ENCODE data around the gene TMEM208. TPM values are rescaled to one million over a fixed set of nuclear protein-coding genes. Genes with fewer than 3 reads are reported as not detected.

TMEM208 gene
- total and polyA plus RNA-seq, 2 of the 8 experiments (the other 6 are each of a cell fraction or from before 2014, with no cell fraction given): 37.7 to 100.0 TPM

DNA sequence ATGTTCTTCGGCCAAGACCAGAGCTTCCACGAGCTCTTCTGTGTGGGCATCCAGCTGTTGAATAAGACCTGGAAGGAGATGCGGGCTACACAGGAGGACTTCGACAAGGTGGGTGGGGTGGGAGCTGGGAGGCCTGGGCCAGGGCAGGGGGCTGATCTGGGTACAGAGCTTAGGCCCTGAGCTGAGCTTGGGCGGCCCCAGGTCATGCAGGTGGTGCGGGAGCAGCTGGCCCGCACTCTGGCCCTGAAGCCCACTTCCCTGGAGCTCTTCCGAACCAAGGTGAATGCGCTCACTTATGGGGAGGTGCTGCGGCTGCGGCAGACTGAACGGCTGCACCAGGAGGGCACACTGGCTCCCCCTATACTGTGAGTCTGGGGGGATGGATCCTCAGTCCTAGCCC, 24.5 kb upstream of the TMEM208 start:
- H3K18ac ChIP-seq (ENCODE audit: extremely low read depth, low read length): no peak overlapping the region
- no peak for TF ChIP-seq CTBP2 (IDR thresholded peaks at IDR 0.05; ENCODE audit: borderline replicate concordance, insufficient read depth, insufficient read length, low read length)
- TF ChIP-seq, protein P1, sequence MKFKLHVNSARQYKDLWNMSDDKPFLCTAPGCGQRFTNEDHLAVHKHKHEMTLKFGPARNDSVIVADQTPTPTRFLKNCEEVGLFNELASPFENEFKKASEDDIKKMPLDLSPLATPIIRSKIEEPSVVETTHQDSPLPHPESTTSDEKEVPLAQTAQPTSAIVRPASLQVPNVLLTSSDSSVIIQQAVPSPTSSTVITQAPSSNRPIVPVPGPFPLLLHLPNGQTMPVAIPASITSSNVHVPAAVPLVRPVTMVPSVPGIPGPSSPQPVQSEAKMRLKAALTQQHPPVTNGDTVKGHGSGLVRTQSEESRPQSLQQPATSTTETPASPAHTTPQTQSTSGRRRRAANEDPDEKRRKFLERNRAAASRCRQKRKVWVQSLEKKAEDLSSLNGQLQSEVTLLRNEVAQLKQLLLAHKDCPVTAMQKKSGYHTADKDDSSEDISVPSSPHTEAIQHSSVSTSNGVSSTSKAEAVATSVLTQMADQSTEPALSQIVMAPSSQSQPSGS (IDR thresholded peaks at IDR 0.05; ENCODE audit: low read length): no peak
- no peak for TF ChIP-seq SP4 (IDR thresholded peaks at IDR 0.05; ENCODE audit: low read length)
- TF ChIP-seq KDM4A (IDR thresholded peaks at IDR 0.05; ENCODE audit: low read depth, low read length, severe bottlenecking): no peak
- no peak for TF ChIP-seq KDM1A (IDR thresholded peaks at IDR 0.05; ENCODE audit: borderline replicate concordance, low read length)
- TF ChIP-seq SRF (IDR thresholded peaks at IDR 0.05; ENCODE audit: low read depth, low read length): no peak
- TF ChIP-seq, protein P2, sequence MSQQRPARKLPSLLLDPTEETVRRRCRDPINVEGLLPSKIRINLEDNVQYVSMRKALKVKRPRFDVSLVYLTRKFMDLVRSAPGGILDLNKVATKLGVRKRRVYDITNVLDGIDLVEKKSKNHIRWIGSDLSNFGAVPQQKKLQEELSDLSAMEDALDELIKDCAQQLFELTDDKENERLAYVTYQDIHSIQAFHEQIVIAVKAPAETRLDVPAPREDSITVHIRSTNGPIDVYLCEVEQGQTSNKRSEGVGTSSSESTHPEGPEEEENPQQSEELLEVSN (IDR thresholded peaks at IDR 0.05): no peak
- TF ChIP-seq POLR2AphosphoS5 (IDR thresholded peaks at IDR 0.05; ENCODE audit: low read depth, low read length): no peak
- TF ChIP-seq PHF8 (conservative IDR thresholded peaks at IDR 0.05; ENCODE audit: low read depth, low read length): no peak
- no peak for TF ChIP-seq RBBP5 (IDR thresholded peaks at IDR 0.05; ENCODE audit: borderline replicate concordance, low read depth, low read length)
- no peak for TF ChIP-seq GTF2F1 (IDR thresholded peaks at IDR 0.05; ENCODE audit: borderline replicate concordance, low read depth, low read length)

More for the DNA sequence above, 24.5 kb upstream of the TMEM208 start:
- H3K36me3 ChIP-seq (ENCODE audit: control insufficient read depth in 2 of 4, insufficient read depth in 4 of 4, low read length in 3 of 4): peaks cover 1 to 6% (median 5%) of the 10 kb centered on the region in 4 experiments; a peak in 4 of 8 replicates
- no peak overlapping the region for H2BK5ac ChIP-seq (ENCODE audit: low read depth, low read length)
- H3K4ac ChIP-seq (replicated peaks; ENCODE audit: insufficient read length, low read depth, low read length): no peak overlapping the region
- H3K27me3 ChIP-seq (replicated peaks in 1 of 4; ENCODE audit: control insufficient read depth in 3 of 4, extremely low read depth in 1 of 4, insufficient read depth in 3 of 4, low read length in 3 of 4): no peaks in the 10 kb centered on the region
- 94% methylated on average over 12 of the region's 12 CpGs; no CpG with 5 or more reads in 1 of the 2 experiments for WGBS, 2 experiments (ENCODE audit: extremely low coverage in 1 of 2, insufficient coverage in 1 of 2, insufficient read length in 1 of 2, insufficient replicate concordance in 2 of 2, low coverage in 1 of 2, low lambda C conversion rate in 2 of 2, missing lambda C conversion rate in 1 of 2)
- peaks cover 0 to 8% of the 10 kb centered on the region in 2 experiments for H4K20me1 ChIP-seq (replicated peaks in 1 of 2; ENCODE audit: control insufficient read depth in 1 of 2, insufficient read depth in 2 of 2, low read length in 2 of 2)
- ChIA-PET CTCF (ENCODE audit: partially characterized antibody) (interaction anchor here (0.8 to 7.5 kb wide), 14 partner anchors 9 to 244 kb away, joined by 3 to 78 read pairs (median 4); partner anchors contain the start of genes E2F4, EXOC3L1, MATCAP1 and NOL3), POLR2A (ENCODE audit: partially characterized antibody) (interaction anchor here (0.5 to 5.4 kb wide), 5 partner anchors 12 to 40 kb away, joined by 3 to 19 read pairs (median 6); partner anchors contain the start of genes MATCAP1 and TMEM208)
- H2BK120ac ChIP-seq (replicated peaks; ENCODE audit: low read depth, low read length): no peak overlapping the region
- no peak overlapping the region for H4K91ac ChIP-seq (replicated peaks; ENCODE audit: insufficient read length, low read length)
- H4K5ac ChIP-seq (ENCODE audit: insufficient read length, low read depth, low read length): no peak overlapping the region
- FAIRE-seq (no peak), DNase-seq (ENCODE audit: low read depth in 1 of 2, low spot score in 2 of 2) (no peak)
- peaks cover 0 to 18% (median 9%) of the 10 kb centered on the region in 4 experiments; a peak in 5 of 7 replicates for H3K4me1 ChIP-seq (replicated peaks in 1 of 4; ENCODE audit: control insufficient read depth in 3 of 4, insufficient read depth in 4 of 4, low read length in 3 of 4)
- H3K9me3 ChIP-seq (ENCODE audit: insufficient read depth in 2 of 2, low read depth in 1 of 2, low read length in 1 of 2): no peaks in the 10 kb centered on the region
- H3K4me2 ChIP-seq (ENCODE audit: insufficient read depth in 1 of 2, low read depth in 2 of 2, low read length in 2 of 2): no peak overlapping the region
- H3K27ac ChIP-seq (ENCODE audit: low read depth, low read length): no peak overlapping the region
- no peak overlapping the region for H3K23ac ChIP-seq (ENCODE audit: insufficient read length)
- H3K23me2 ChIP-seq (ENCODE audit: low read depth, low read length): peaks cover 6% of the 10 kb centered on the region; the same call in 1 of the 2 replicates
- no peak overlapping the region for H2AK5ac ChIP-seq (ENCODE audit: low read depth, low read length)
- no peak overlapping the region for H3K4me3 ChIP-seq (ENCODE audit: extremely low read depth in 1 of 4, insufficient read depth in 2 of 4, low read depth in 3 of 4, low read length in 4 of 4)
- H2BK20ac ChIP-seq (ENCODE audit: low read length): no peak overlapping the region
- H3K14ac ChIP-seq (ENCODE audit: insufficient read length): no peak overlapping the region
- H2BK12ac ChIP-seq (ENCODE audit: low read depth, low read length): no peak overlapping the region
- H4K8ac ChIP-seq (ENCODE audit: extremely low read depth, insufficient read depth, low read length): no peak overlapping the region
- no peak overlapping the region for H2AFZ ChIP-seq (ENCODE audit: low read length)
- no peak overlapping the region for H2BK15ac ChIP-seq (ENCODE audit: low read length)
- no peak overlapping the region for H3K56ac ChIP-seq (replicated peaks; ENCODE audit: insufficient read length, low read depth, low read length)
- H3K79me2 ChIP-seq (ENCODE audit: control insufficient read depth in 1 of 2, insufficient read depth in 2 of 2, low read length in 2 of 2): no peaks in the 10 kb centered on the region
- no peaks in the 10 kb centered on the region for H3K79me1 ChIP-seq (ENCODE audit: low read depth, low read length)
- no peak overlapping the region for H3K9ac ChIP-seq (replicated peaks in 1 of 4; ENCODE audit: extremely low read depth in 1 of 4, low read depth in 3 of 4, low read length in 3 of 4)
